H1 (cell line): ENCODE data around the gene ZNF831. TPM values are rescaled to one million over a fixed set of nuclear protein-coding genes. Genes with fewer than 3 reads are reported as not detected.

ENCODE experiments used
- CTCF ChIA-PET: fragments of 300-600 bp; sonication (Branson Sonifier 250); formaldehyde crosslinking; loops from one replicate; lab custom pipeline; 2021; ENCODE audit not compliant: partially characterized antibody; lab: Charles Lee
- POLR2A ChIA-PET: fragments of 300-600 bp; sonication (Branson Sonifier 250); formaldehyde crosslinking; loops from one replicate; lab custom pipeline; 2021; ENCODE audit warnings: inconsistent platforms; ENCODE audit not compliant: partially characterized antibody; lab: Charles Lee
- DNase-seq, 2 experiments: peaks; one replicate each; pipeline versions ENCODE4 v3.0.0 to v3.0.0-alpha.2; 2010 to 2022; ENCODE audit warnings: low spot score in 2 of 2, low read depth in 1 of 2, mixed read lengths in 1 of 2
- FAIRE-seq: peaks from 2 replicates; lab custom pipeline; 2011; peaks lifted over from hg19 to GRCh38; lab: Jason Lieb, UNC
- H2AFZ ChIP-seq: 2 replicates; pipeline ENCODE4 v1.8.1; 2012; ENCODE audit warnings: low read length, inconsistent platforms
- H2AK5ac ChIP-seq: 2 replicates; pipeline ENCODE4 v1.6.1; 2013; ENCODE audit warnings: low read depth, low read length
- H2BK120ac ChIP-seq: replicated peaks from 2 replicates; pipeline ENCODE3; 2013; ENCODE audit warnings: low read depth, low read length, inconsistent platforms
- H2BK12ac ChIP-seq: 2 replicates; pipeline ENCODE4 v1.6.1; 2013; ENCODE audit warnings: low read depth, low read length
- H2BK15ac ChIP-seq: 2 replicates; pipeline ENCODE4 v1.6.1; 2013; ENCODE audit warnings: low read length
- H2BK20ac ChIP-seq: 2 replicates; pipeline ENCODE4 v1.6.1; 2013; ENCODE audit warnings: low read length
- H2BK5ac ChIP-seq: 2 replicates; pipeline ENCODE4 v1.6.1; 2013; ENCODE audit warnings: low read depth, low read length
- H3K14ac ChIP-seq: 2 replicates; pipeline ENCODE4 v1.6.1; 2013; ENCODE audit warnings: inconsistent platforms; ENCODE audit not compliant: insufficient read length
- H3K18ac ChIP-seq: 2 replicates; pipeline ENCODE4 v1.6.1; 2013; ENCODE audit warnings: low read length; ENCODE audit errors: extremely low read depth
- H3K23ac ChIP-seq: 2 replicates; pipeline ENCODE4 v1.6.1; 2013; ENCODE audit warnings: inconsistent platforms; ENCODE audit not compliant: insufficient read length
- H3K23me2 ChIP-seq: 2 replicates; pipeline ENCODE4 v1.6.1; 2013; ENCODE audit warnings: low read depth, low read length
- H3K27ac ChIP-seq: 2 replicates; pipeline ENCODE4 v1.6.1; 2011; ENCODE audit warnings: low read depth, low read length, inconsistent platforms
- H3K27me3 ChIP-seq, 4 experiments: replicated peaks in 1 of 4; 1 replicate in 1 of 4; 2 replicates in 3 of 4; pipeline versions ENCODE4 v1.6.1 to v1.8.1; 2011 to 2013; ENCODE audit warnings: low read length in 3 of 4, mild to moderate bottlenecking in 3 of 4, inconsistent platforms in 2 of 4, mixed read lengths in 2 of 4, moderate library complexity in 1 of 4; ENCODE audit not compliant: control insufficient read depth in 3 of 4, insufficient read depth in 3 of 4; ENCODE audit errors: extremely low read depth in 1 of 4
- H3K36me3 ChIP-seq, 4 experiments: 2 replicates each; pipeline versions ENCODE4 v1.6.1 to v1.8.1; 2011 to 2013; ENCODE audit warnings: mild to moderate bottlenecking in 4 of 4, low read length in 3 of 4, moderate library complexity in 2 of 4, control low read depth in 1 of 4, inconsistent platforms in 1 of 4; ENCODE audit not compliant: insufficient read depth in 4 of 4, control insufficient read depth in 2 of 4
- H3K4ac ChIP-seq: replicated peaks from 2 replicates; pipeline ENCODE3; 2013; ENCODE audit warnings: low read length, low read depth, mixed read lengths, inconsistent platforms; ENCODE audit not compliant: insufficient read length
- H3K4me1 ChIP-seq, 4 experiments: replicated peaks in 1 of 4; 1 replicate in 1 of 4; 2 replicates in 3 of 4; pipeline versions ENCODE4 v1.6.1 to v1.8.1; 2011 to 2013; ENCODE audit warnings: low read length in 3 of 4, inconsistent platforms in 2 of 4, mixed read lengths in 1 of 4; ENCODE audit not compliant: insufficient read depth in 4 of 4, control insufficient read depth in 3 of 4
- H3K4me2 ChIP-seq, 2 experiments: 2 replicates each; pipeline versions ENCODE4 v1.6.1 to v1.8.1; 2011 to 2013; ENCODE audit warnings: low read depth in 2 of 2, low read length in 2 of 2, control low read depth in 1 of 2, inconsistent platforms in 1 of 2, mild to moderate bottlenecking in 1 of 2; ENCODE audit not compliant: insufficient read depth in 1 of 2
- H3K4me3 ChIP-seq, 4 experiments: fragments of 200-600, 300-600 bp in 1 of 4; sonication (generic), shearing (Covaris generic), sonication (Bioruptor Twin) in 1 of 4; 2 replicates each; pipeline versions ENCODE4 v1.5.1 to v1.8.1; 2011 to 2016; ENCODE audit warnings: low read length in 4 of 4, low read depth in 3 of 4, control low read depth in 2 of 4, inconsistent platforms in 2 of 4, mild to moderate bottlenecking in 2 of 4, mixed read lengths in 1 of 4, moderate library complexity in 1 of 4; ENCODE audit not compliant: insufficient read depth in 2 of 4; ENCODE audit errors: extremely low read depth in 1 of 4
- H3K56ac ChIP-seq: replicated peaks from 2 replicates; pipeline ENCODE3; 2013; ENCODE audit warnings: low read depth, mild to moderate bottlenecking, mixed read lengths, low read length, inconsistent platforms; ENCODE audit not compliant: insufficient read length
- H3K79me1 ChIP-seq: 2 replicates; pipeline ENCODE4 v1.6.1; 2013; ENCODE audit warnings: low read depth, low read length, control low read depth
- H3K79me2 ChIP-seq, 2 experiments: 2 replicates each; pipeline versions ENCODE4 v1.6.1 to v1.8.1; 2012 to 2013; ENCODE audit warnings: low read length in 2 of 2, mild to moderate bottlenecking in 2 of 2, inconsistent platforms in 1 of 2; ENCODE audit not compliant: insufficient read depth in 2 of 2, control insufficient read depth in 1 of 2
- H3K9ac ChIP-seq, 4 experiments: replicated peaks in 1 of 4; 1 replicate in 1 of 4; 2 replicates in 3 of 4; pipeline versions ENCODE4 v1.6.1 to v1.8.1; 2011 to 2013; ENCODE audit warnings: low read depth in 3 of 4, low read length in 3 of 4, control low read depth in 2 of 4, mild to moderate bottlenecking in 2 of 4, moderate library complexity in 2 of 4, inconsistent platforms in 1 of 4; ENCODE audit errors: extremely low read depth in 1 of 4
- H3K9me3 ChIP-seq, 2 experiments: 2 replicates each; pipeline versions ENCODE4 v1.6.1 to v1.8.1; 2012 to 2013; ENCODE audit warnings: mild to moderate bottlenecking in 2 of 2, moderate library complexity in 2 of 2, control low read depth in 1 of 2, inconsistent platforms in 1 of 2, low read depth in 1 of 2, low read length in 1 of 2, mixed read lengths in 1 of 2; ENCODE audit not compliant: insufficient read depth in 2 of 2
- H4K20me1 ChIP-seq, 2 experiments: replicated peaks in 1 of 2; 2 replicates each; pipeline versions ENCODE3 to v1.8.1; 2011 to 2013; ENCODE audit warnings: inconsistent platforms in 2 of 2, low read length in 2 of 2, mild to moderate bottlenecking in 1 of 2; ENCODE audit not compliant: insufficient read depth in 2 of 2, control insufficient read depth in 1 of 2
- H4K5ac ChIP-seq: 2 replicates; pipeline ENCODE4 v1.6.1; 2013; ENCODE audit warnings: low read length, low read depth, mixed read lengths, inconsistent platforms; ENCODE audit not compliant: insufficient read length
- H4K8ac ChIP-seq: 2 replicates; pipeline ENCODE4 v1.8.0; 2013; ENCODE audit warnings: mild to moderate bottlenecking, moderate library complexity, low read length, inconsistent platforms; ENCODE audit not compliant: insufficient read depth; ENCODE audit errors: extremely low read depth
- H4K91ac ChIP-seq: replicated peaks from 2 replicates; pipeline ENCODE3; 2013; ENCODE audit warnings: low read length, mixed read lengths, inconsistent platforms; ENCODE audit not compliant: insufficient read length
- E2F6 ChIP-seq: IDR thresholded peaks from 2 replicates; pipeline ENCODE4 v1.6.1; 2012; ENCODE audit warnings: inconsistent platforms
- RXRA ChIP-seq: IDR thresholded peaks from 2 replicates; pipeline ENCODE4 v1.6.1; 2011; ENCODE audit warnings: low read depth, mild to moderate bottlenecking, low read length, moderate library complexity; ENCODE audit not compliant: insufficient read depth
- WGBS, 2 experiments: shearing (Covaris generic) in 1 of 2; methylation state at CpG; one replicate each; pipeline versions ENCODE4 v1.1.6 to v1.1.7; 2013 to 2015; ENCODE audit warnings: low lambda C conversion rate in 2 of 2, mixed read lengths in 2 of 2, inconsistent platforms in 1 of 2, low coverage in 1 of 2, missing lambda C conversion rate in 1 of 2; ENCODE audit not compliant: insufficient replicate concordance in 2 of 2, insufficient coverage in 1 of 2, insufficient read length in 1 of 2; ENCODE audit errors: extremely low coverage in 1 of 2, missing lambda C conversion rate in 1 of 2; 5-methylcytosine and 5-hydroxymethylcytosine counted together
- polyA plus RNA-seq, 7 experiments: library from polyadenylated mRNA; depleted of rRNA in 3 of 7; stranded (reverse) in 5 of 7; unstranded in 2 of 7; fragments of >200 nt in 5 of 7; fragments of 200-250 nt in 2 of 7; gene quantifications; 1 replicate in 5 of 7; 2 replicates in 1 of 7; 4 replicates in 1 of 7; pipeline versions ENCODE4 v1.2.1 to v1.2.3, GENCODE V29; 2011 to 2013; ENCODE audit warnings: missing spikeins in 2 of 7, mixed read lengths in 2 of 7
- total RNA-seq: library from RNA; stranded (reverse); fragmentation: NEBNext Ultra II Directional; extraction: Animal tissue kit (Norgen Biotek cat#: 25700); gene quantifications from 2 replicates; pipeline ENCODE4 v1.2.1, GENCODE V29; 2021

The ZNF831 gene
- total and polyA plus RNA-seq, 2 of the 8 experiments (the other 6 are each of a cell fraction or from before 2014, with no cell fraction given), result not detected

GRCh38 chr20:59191756-59192532 is 28.3 kb downstream of the ZNF831 start:
- no peak overlapping the region for H2BK12ac ChIP-seq
- H3K4me2 ChIP-seq, result no peak overlapping the region
- H2AK5ac ChIP-seq, result no peak overlapping the region
- H2BK5ac ChIP-seq, result no peak overlapping the region
- no peak overlapping the region for H3K9ac ChIP-seq
- no peak overlapping the region for H3K4ac ChIP-seq
- H2BK20ac ChIP-seq, result no peak overlapping the region
- no peak for FAIRE-seq
- no peaks in the 10 kb centered on the region for H4K20me1 ChIP-seq
- H2BK15ac ChIP-seq, result no peak overlapping the region
- H3K4me3 ChIP-seq, result no peak overlapping the region
- H3K79me1 ChIP-seq, result no peaks in the 10 kb centered on the region
- peaks cover 2% of the 10 kb centered on the region; the same call in 1 of the 2 replicates for H3K23me2 ChIP-seq
- H4K91ac ChIP-seq, result no peak overlapping the region
- no peak overlapping the region; the same call in 1 of the 2 replicates for H2AFZ ChIP-seq
- POLR2A ChIA-PET, result no interaction called here
- CTCF ChIA-PET, result interaction anchor here (0.9 to 1.5 kb wide), 3 partner anchors 14 to 213 kb away, joined by 4 to 5 read pairs (median 5); no protein-coding TSS in a partner anchor
- H3K27me3 ChIP-seq, result no peaks in the 10 kb centered on the region
- H3K56ac ChIP-seq, result no peak overlapping the region
- no peaks in the 10 kb centered on the region for H3K9me3 ChIP-seq
- no peak overlapping the region for H4K5ac ChIP-seq
- no peak for DNase-seq
- no peak overlapping the region for H2BK120ac ChIP-seq
- no peaks in the 10 kb centered on the region for H3K4me1 ChIP-seq
- 96% methylated on average over 39 of the region's 66 CpGs; no CpG with 5 or more reads in 1 of the 2 experiments for WGBS, 2 experiments
- no peak overlapping the region for H3K18ac ChIP-seq
- H3K27ac ChIP-seq, result no peak overlapping the region
- no peaks in the 10 kb centered on the region for H3K36me3 ChIP-seq
- no peak overlapping the region for H3K14ac ChIP-seq
- H3K79me2 ChIP-seq, result no peaks in the 10 kb centered on the region
- H4K8ac ChIP-seq, result no peak overlapping the region
- no peak overlapping the region for H3K23ac ChIP-seq
- TF ChIP-seq E2F6 (no peak), RXRA (no peak)
